ENCODE measurements around the gene SEPTIN2.
"Not testable (repeated sequence)": the region's sequence is repeated elsewhere in the genome, so short reads cannot be mapped to it uniquely, and the experiment has no call there.

The SEPTIN2 gene

DNA sequence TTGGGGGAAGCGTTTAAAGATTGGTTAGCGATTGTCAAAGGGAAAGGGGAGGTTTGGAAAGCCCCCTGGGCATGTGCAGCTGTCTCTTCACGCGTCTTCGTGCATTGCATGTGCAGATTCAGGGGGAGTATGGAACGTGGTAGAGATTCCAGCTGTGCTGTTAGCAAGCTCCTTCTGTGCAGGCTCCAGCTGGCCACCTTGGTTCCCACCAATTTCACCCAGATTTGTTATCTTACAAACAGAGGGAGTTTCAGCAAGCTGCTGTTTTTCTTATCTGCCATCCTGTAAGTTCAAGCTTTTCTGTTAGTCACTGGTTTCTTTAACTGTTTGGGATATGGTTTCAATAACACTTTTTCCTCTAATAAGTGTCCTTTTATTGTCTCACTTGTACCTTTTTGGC is 70.8 kb downstream of the SEPTIN2 start:
- DNase-seq (ENCODE audit: low spot score): no peak

DNA sequence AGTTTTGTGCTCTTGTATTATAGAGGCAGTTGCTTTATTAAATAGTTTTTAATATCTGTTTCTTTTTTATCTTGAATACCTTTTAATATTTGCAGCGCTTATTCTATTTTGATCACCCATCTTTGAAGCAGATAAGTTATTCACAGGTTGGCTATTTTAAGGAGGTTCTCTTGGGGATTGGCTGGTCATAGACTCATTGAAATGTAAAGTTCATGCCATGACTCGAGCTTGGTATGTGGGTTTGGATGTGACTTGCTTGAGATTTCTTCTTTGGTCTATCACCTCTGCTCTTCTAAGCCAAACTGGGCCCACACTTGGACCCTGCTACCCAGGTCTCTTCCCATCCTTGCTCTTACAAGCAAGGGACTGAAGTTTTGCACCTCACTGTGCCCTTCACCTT is 74.0 kb downstream of the SEPTIN2 start:
- no peak for DNase-seq (ENCODE audit: low spot score)

GRCh38 chr2:241390301-241391206 is 74.8 kb downstream of the SEPTIN2 start:
- DNase-seq (ENCODE audit: low spot score): no peak

- peak; percentile 22 for DNase-seq (ENCODE audit: low spot score)
These were observed 76.4 kb downstream of the SEPTIN2 start for GRCh38 chr2:241391892-241392665.

GRCh38 chr2:241392753-241393152 is 77.0 kb downstream of the SEPTIN2 start:
- not testable (repeated sequence) for DNase-seq (ENCODE audit: low spot score)

GRCh38 chr2:241393524-241394196 is 77.9 kb downstream of the SEPTIN2 start:
- no peak for DNase-seq (ENCODE audit: low spot score)

- DNase-seq (ENCODE audit: low spot score): not testable (repeated sequence)
These were observed 81.1 kb downstream of the SEPTIN2 start for GRCh38 chr2:241396809-241397208.

DNA sequence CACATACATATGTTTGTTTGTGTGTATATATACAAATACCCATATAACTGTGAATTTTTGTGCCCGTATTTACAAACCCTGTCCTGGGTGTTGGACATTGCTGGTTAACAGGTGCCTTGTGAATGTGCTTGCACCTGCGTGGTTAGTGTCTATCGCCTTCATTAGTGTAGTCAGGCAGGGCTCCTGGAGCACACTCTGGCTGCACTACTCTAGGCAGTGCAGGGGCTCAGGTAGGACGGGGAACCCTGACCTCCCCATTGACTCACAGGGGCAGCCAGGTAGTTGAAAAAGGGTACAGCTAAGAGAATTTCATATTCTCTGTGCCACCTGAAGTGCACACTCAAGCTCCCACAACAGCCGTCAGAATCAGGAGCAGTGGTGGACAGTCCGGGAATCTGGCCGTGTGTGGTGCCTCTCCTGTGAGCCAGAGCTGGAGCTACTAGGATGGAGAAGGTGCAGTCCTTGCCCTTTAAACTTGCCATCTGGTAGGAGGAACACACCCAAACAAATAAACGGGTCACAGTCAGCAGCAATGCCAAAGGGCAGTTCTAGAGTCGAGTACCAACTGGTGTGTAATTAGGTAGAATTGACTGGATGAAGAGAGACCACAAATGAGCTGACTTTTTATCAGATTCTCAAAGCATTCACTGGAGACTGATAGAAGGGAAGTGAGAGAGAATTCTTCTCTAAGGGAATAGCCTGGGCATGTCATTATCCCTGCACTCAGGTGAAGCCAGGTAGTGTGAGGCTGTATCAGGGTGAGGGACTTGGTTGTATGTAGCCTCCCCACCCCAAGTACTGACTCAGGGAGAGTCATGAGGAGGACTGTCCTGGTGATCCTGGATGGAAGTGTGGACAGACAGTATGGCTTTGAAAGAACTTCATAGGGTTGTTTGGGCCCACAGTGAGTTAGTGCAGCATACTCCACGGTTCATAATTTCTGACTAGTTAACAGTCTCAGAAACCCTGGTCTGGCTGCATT is 84.5 kb downstream of the SEPTIN2 start:
- no peak for DNase-seq (ENCODE audit: low spot score)
